ENCODE data around the gene CCDC83.
A peak's percentile ranks its signal among the peaks of the same experiment; 100 is the strongest.

The CCDC83 gene

GRCh38 chr11:85863855-85864254 lies 8.7 kb downstream of the CCDC83 start:
- no peak overlapping the region for H3K27ac ChIP-seq (ENCODE audit: low read length, poor library complexity, severe bottlenecking)
- H2BK120ac ChIP-seq (ENCODE audit: low read depth, low read length): no peak overlapping the region
- no peaks in the 10 kb centered on the region for H3K9me3 ChIP-seq (ENCODE audit: control insufficient read depth, low read length)
- no peaks in the 10 kb centered on the region for H3K79me1 ChIP-seq (replicated peaks; ENCODE audit: low read length, poor library complexity, severe bottlenecking)
- 60% methylated on average over 1 of the region's 1 CpG for WGBS
- H3K4me2 ChIP-seq (ENCODE audit: low read length, poor library complexity, severe bottlenecking): no peak overlapping the region
- no peak overlapping the region for H3K4me3 ChIP-seq (ENCODE audit: insufficient read depth in 1 of 2, low read depth in 1 of 2, low read length in 2 of 2)
- H3K4me1 ChIP-seq (ENCODE audit: control insufficient read depth, insufficient read depth, low read depth, low read length): no peaks in the 10 kb centered on the region
- no peak overlapping the region for H2AK5ac ChIP-seq (ENCODE audit: low read length, severe bottlenecking)
- no peak overlapping the region for H4K91ac ChIP-seq (ENCODE audit: low read length)
- H2BK5ac ChIP-seq (ENCODE audit: low read depth, low read length, poor library complexity, severe bottlenecking): no peak overlapping the region
- no peak overlapping the region for H3K14ac ChIP-seq (ENCODE audit: low read length in 2 of 2)
- H2AFZ ChIP-seq (ENCODE audit: low read depth, low read length): no peak overlapping the region
- no peaks in the 10 kb centered on the region for H3K36me3 ChIP-seq (ENCODE audit: control insufficient read depth in 1 of 2, insufficient read depth in 2 of 2, low read depth in 1 of 2, low read length in 2 of 2)
- DNase-seq: no peak
- H3K9ac ChIP-seq (ENCODE audit: low read length): no peak overlapping the region
- H3K18ac ChIP-seq (ENCODE audit: low read depth in 1 of 2, low read length in 2 of 2): no peak overlapping the region
- H3K4ac ChIP-seq (ENCODE audit: low read depth in 1 of 2, low read length in 2 of 2): no peak overlapping the region
- no peak overlapping the region for H2BK12ac ChIP-seq (ENCODE audit: low read length in 2 of 2)
- no peak overlapping the region for H3K23ac ChIP-seq (ENCODE audit: low read length in 2 of 2)
- no peak overlapping the region for H2BK15ac ChIP-seq (ENCODE audit: low read depth, poor library complexity, severe bottlenecking)
- H3K27me3 ChIP-seq (ENCODE audit: control insufficient read depth in 1 of 2, insufficient read depth in 1 of 2, low read length in 2 of 2): no peaks in the 10 kb centered on the region
- H4K8ac ChIP-seq (ENCODE audit: low read length): no peak overlapping the region

- Histone ChIP-seq H3K14ac (ENCODE audit: low read length in 2 of 2) (no peak overlapping the region), H2AFZ (ENCODE audit: low read depth, low read length) (no peak overlapping the region), H3K9me3 (ENCODE audit: control insufficient read depth, low read length) (no peaks in the 10 kb centered on the region), H2BK5ac (ENCODE audit: low read depth, low read length, poor library complexity, severe bottlenecking) (no peak overlapping the region), H3K27me3 (ENCODE audit: control insufficient read depth in 1 of 2, insufficient read depth in 1 of 2, low read length in 2 of 2) (no peaks in the 10 kb centered on the region), H2BK12ac (ENCODE audit: low read length in 2 of 2) (no peak overlapping the region), H2AK5ac (ENCODE audit: low read length, severe bottlenecking) (no peak overlapping the region), H4K91ac (ENCODE audit: low read length) (no peak overlapping the region), H2BK120ac (ENCODE audit: low read depth, low read length) (no peak overlapping the region), H3K4me1 (ENCODE audit: control insufficient read depth, insufficient read depth, low read depth, low read length) (no peaks in the 10 kb centered on the region), H2BK15ac (ENCODE audit: low read depth, poor library complexity, severe bottlenecking) (peak overlapping the region; percentile 26), H3K9ac (ENCODE audit: low read length) (no peak overlapping the region), H3K18ac (ENCODE audit: low read depth in 1 of 2, low read length in 2 of 2) (peak overlapping the region in 1 of 2 experiments; percentile 50), H3K79me1 (replicated peaks; ENCODE audit: low read length, poor library complexity, severe bottlenecking) (no peaks in the 10 kb centered on the region), H3K4me2 (ENCODE audit: low read length, poor library complexity, severe bottlenecking) (no peak overlapping the region), H4K8ac (ENCODE audit: low read length) (no peak overlapping the region), H3K23ac (ENCODE audit: low read length in 2 of 2) (no peak overlapping the region), H3K4me3 (ENCODE audit: insufficient read depth in 1 of 2, low read depth in 1 of 2, low read length in 2 of 2) (no peak overlapping the region), H3K27ac (ENCODE audit: low read length, poor library complexity, severe bottlenecking) (no peak overlapping the region), H3K36me3 (ENCODE audit: control insufficient read depth in 1 of 2, insufficient read depth in 2 of 2, low read depth in 1 of 2, low read length in 2 of 2) (no peaks in the 10 kb centered on the region), H3K4ac (ENCODE audit: low read depth in 1 of 2, low read length in 2 of 2) (no peak overlapping the region)
- no CpG with 5 or more reads among the region's 1 CpG for WGBS
- DNase-seq: no peak
Measured at GRCh38 chr11:85866137-85866827, 11.1 kb downstream of the CCDC83 start.

GRCh38 chr11:85867751-85868150 lies 12.6 kb downstream of the CCDC83 start:
- Histone ChIP-seq H3K27me3 (ENCODE audit: control insufficient read depth in 1 of 2, insufficient read depth in 1 of 2, low read length in 2 of 2) (no peaks in the 10 kb centered on the region), H3K18ac (ENCODE audit: low read depth in 1 of 2, low read length in 2 of 2) (no peak overlapping the region), H3K9me3 (ENCODE audit: control insufficient read depth, low read length) (no peaks in the 10 kb centered on the region), H2BK120ac (ENCODE audit: low read depth, low read length) (no peak overlapping the region), H3K36me3 (ENCODE audit: control insufficient read depth in 1 of 2, insufficient read depth in 2 of 2, low read depth in 1 of 2, low read length in 2 of 2) (no peaks in the 10 kb centered on the region), H2BK12ac (ENCODE audit: low read length in 2 of 2) (no peak overlapping the region), H3K79me1 (replicated peaks; ENCODE audit: low read length, poor library complexity, severe bottlenecking) (no peaks in the 10 kb centered on the region), H2AK5ac (ENCODE audit: low read length, severe bottlenecking) (no peak overlapping the region), H3K23ac (ENCODE audit: low read length in 2 of 2) (no peak overlapping the region), H3K4me3 (ENCODE audit: insufficient read depth in 1 of 2, low read depth in 1 of 2, low read length in 2 of 2) (no peak overlapping the region), H2AFZ (ENCODE audit: low read depth, low read length) (no peak overlapping the region), H3K4ac (ENCODE audit: low read depth in 1 of 2, low read length in 2 of 2) (no peak overlapping the region), H4K8ac (ENCODE audit: low read length) (no peak overlapping the region), H4K91ac (ENCODE audit: low read length) (no peak overlapping the region), H3K4me2 (ENCODE audit: low read length, poor library complexity, severe bottlenecking) (no peak overlapping the region), H2BK5ac (ENCODE audit: low read depth, low read length, poor library complexity, severe bottlenecking) (no peak overlapping the region), H3K4me1 (ENCODE audit: control insufficient read depth, insufficient read depth, low read depth, low read length) (no peaks in the 10 kb centered on the region), H3K27ac (ENCODE audit: low read length, poor library complexity, severe bottlenecking) (no peak overlapping the region), H3K14ac (ENCODE audit: low read length in 2 of 2) (no peak overlapping the region), H2BK15ac (ENCODE audit: low read depth, poor library complexity, severe bottlenecking) (no peak overlapping the region), H3K9ac (ENCODE audit: low read length) (no peak overlapping the region)
- peak; percentile 50 for DNase-seq
- 0% methylated on average over 1 of the region's 3 CpGs for WGBS

GRCh38 chr11:85869781-85870180 lies 14.6 kb downstream of the CCDC83 start:
- H4K8ac ChIP-seq (ENCODE audit: low read length): no peak overlapping the region
- H3K9ac ChIP-seq (ENCODE audit: low read length): no peak overlapping the region
- H3K4ac ChIP-seq (ENCODE audit: low read depth in 1 of 2, low read length in 2 of 2): no peak overlapping the region
- H2BK15ac ChIP-seq (ENCODE audit: low read depth, poor library complexity, severe bottlenecking): no peak overlapping the region
- H2BK120ac ChIP-seq (ENCODE audit: low read depth, low read length): no peak overlapping the region
- H2AFZ ChIP-seq (ENCODE audit: low read depth, low read length): no peak overlapping the region
- H2BK5ac ChIP-seq (ENCODE audit: low read depth, low read length, poor library complexity, severe bottlenecking): no peak overlapping the region
- H3K27ac ChIP-seq (ENCODE audit: low read length, poor library complexity, severe bottlenecking): no peak overlapping the region
- no peaks in the 10 kb centered on the region for H3K9me3 ChIP-seq (ENCODE audit: control insufficient read depth, low read length)
- no peaks in the 10 kb centered on the region for H3K27me3 ChIP-seq (ENCODE audit: control insufficient read depth in 1 of 2, insufficient read depth in 1 of 2, low read length in 2 of 2)
- H2AK5ac ChIP-seq (ENCODE audit: low read length, severe bottlenecking): no peak overlapping the region
- H3K79me1 ChIP-seq (replicated peaks; ENCODE audit: low read length, poor library complexity, severe bottlenecking): no peaks in the 10 kb centered on the region
- no peak for DNase-seq
- H3K14ac ChIP-seq (ENCODE audit: low read length in 2 of 2): no peak overlapping the region
- no peak overlapping the region for H3K4me3 ChIP-seq (ENCODE audit: insufficient read depth in 1 of 2, low read depth in 1 of 2, low read length in 2 of 2)
- H2BK12ac ChIP-seq (ENCODE audit: low read length in 2 of 2): no peak overlapping the region
- H3K4me2 ChIP-seq (ENCODE audit: low read length, poor library complexity, severe bottlenecking): no peak overlapping the region
- peaks cover under 1% of the 10 kb centered on the region for H3K4me1 ChIP-seq (ENCODE audit: control insufficient read depth, insufficient read depth, low read depth, low read length)
- no peak overlapping the region for H4K91ac ChIP-seq (ENCODE audit: low read length)
- no peak overlapping the region for H3K23ac ChIP-seq (ENCODE audit: low read length in 2 of 2)
- H3K36me3 ChIP-seq (ENCODE audit: control insufficient read depth in 1 of 2, insufficient read depth in 2 of 2, low read depth in 1 of 2, low read length in 2 of 2): no peaks in the 10 kb centered on the region
- 92% methylated on average over 2 of the region's 2 CpGs for WGBS
- no peak overlapping the region for H3K18ac ChIP-seq (ENCODE audit: low read depth in 1 of 2, low read length in 2 of 2)

All from mesenchymal stem cell (in vitro differentiated cells and primary cell).